Aorta (tissue), 5 donors: ENCODE results near the gene ZC2HC1B. TPM values are rescaled to one million over a fixed set of nuclear protein-coding genes. Genes with fewer than 3 reads are reported as not detected.
"Not testable (repeated sequence)": the region's sequence is repeated elsewhere in the genome, so short reads cannot be mapped to it uniquely, and the experiment has no call there.

ENCODE experiments used
- ATAC-seq: fragments of 200-7000 bp; cut with Tn5 transposase; one replicate; pipeline ENCODE4 v1.9.1; 2022; ENCODE audit warnings: moderate library complexity; ENCODE audit not compliant: low FRiP score
- DNase-seq, 2 donors: peaks; one replicate each; pipeline ENCODE4 v3.0.0-alpha.2; 2020
- H3K27ac ChIP-seq, 2 donors: one replicate each; pipeline ENCODE4 v1.5.1; 2013; ENCODE audit warnings: low read length in 2 of 2, mild to moderate bottlenecking in 2 of 2, moderate library complexity in 2 of 2, control low read depth in 1 of 2, inconsistent platforms in 1 of 2, low read depth in 1 of 2
- H3K27me3 ChIP-seq, 2 donors: one replicate each; pipeline ENCODE4 v1.6.1; 2013; ENCODE audit warnings: control low read depth in 1 of 2, low read length in 1 of 2, mild to moderate bottlenecking in 1 of 2, moderate library complexity in 1 of 2; ENCODE audit not compliant: insufficient read depth in 2 of 2, control insufficient read depth in 1 of 2
- H3K36me3 ChIP-seq, 2 donors: one replicate each; pipeline ENCODE4 v1.6.1; 2013; ENCODE audit warnings: control low read depth in 1 of 2, low read length in 1 of 2, mild to moderate bottlenecking in 1 of 2; ENCODE audit not compliant: insufficient read depth in 2 of 2, control insufficient read depth in 1 of 2
- H3K4me1 ChIP-seq, 2 donors: one replicate each; pipeline ENCODE4 v1.6.1; 2013; ENCODE audit warnings: low read length in 2 of 2, control low read depth in 1 of 2, mild to moderate bottlenecking in 1 of 2, moderate library complexity in 1 of 2; ENCODE audit not compliant: insufficient read depth in 2 of 2, control insufficient read depth in 1 of 2
- H3K4me3 ChIP-seq, 2 donors: one replicate each; pipeline ENCODE4 v1.5.1; 2013; ENCODE audit warnings: low read length in 2 of 2, control low read depth in 1 of 2, mild to moderate bottlenecking in 1 of 2
- H3K9me3 ChIP-seq: one replicate; pipeline ENCODE4 v1.6.1; 2013; ENCODE audit warnings: mild to moderate bottlenecking, low read length; ENCODE audit not compliant: control insufficient read depth
- WGBS, 2 donors: extraction: QIAGEN DNeasy Blood & Tissue Kit; methylation state at CpG; one replicate each; pipeline ENCODE4 v1.1.7; 2013; 5-methylcytosine and 5-hydroxymethylcytosine counted together
- intact Hi-C, 2 donors: fragments of 100-400 bp; cut with DNase I; formaldehyde crosslinking; loops; one replicate each; pipeline versions ENCODE4 v1.14.2 to v1.15.0; 2022
- polyA plus RNA-seq, 2 donors: library from polyadenylated mRNA; stranded (reverse); fragments of 200-250 nt; gene quantifications; one replicate each; pipeline ENCODE4 v1.2.3, GENCODE V29; 2013
- total RNA-seq, 2 donors: library from RNA; stranded (reverse); fragmentation: NEBNext Ultra II Directional; extraction: Animal tissue kit (Norgen Biotek cat#: 25700); gene quantifications; one replicate each; pipeline ENCODE4 v1.2.1, GENCODE V29; 2021
- donor health status: healthy with polysubstance abuse.
- donor health status: Bipolar disorder and iron deficiency.
- donor health status: DM: no; HTN: no; CAD: no.
- donor health status: DM: no; HTN: no; CAD: no.
- donor health status: DM: yes; HTN: yes; CAD: no.

Gene ZC2HC1B
- total and polyA plus RNA-seq, 4 donors = not detected

GRCh38 chr6:143856762-143857161, 7.5 kb upstream of the ZC2HC1B start:
- H3K9me3 ChIP-seq, H3K27ac ChIP-seq, H3K27me3 ChIP-seq, DNase-seq, H3K4me3 ChIP-seq, H3K36me3 ChIP-seq, H3K4me1 ChIP-seq, ATAC-seq, intact Hi-C loops: not testable (repeated sequence)
- 87 to 96% methylated on average over 6 of the region's 6 CpGs for WGBS, 2 donors

GRCh38 chr6:143857651-143858050, 6.6 kb upstream of the ZC2HC1B start:
- Histone ChIP-seq H3K27ac (no peak overlapping the region), H3K9me3 (no peaks in the 10 kb centered on the region), H3K4me3 (no peak overlapping the region), H3K4me1 (no peaks in the 10 kb centered on the region), H3K36me3 (peaks cover 3 to 7% of the 10 kb centered on the region in 2 donors), H3K27me3 (no peaks in the 10 kb centered on the region)
- ATAC-seq (no peak), DNase-seq (no peak)
- intact Hi-C loops = no loop called here
- WGBS, 2 donors = 94 to 98% methylated on average over 5 of the region's 5 CpGs

GRCh38 chr6:143859891-143860660, 4.2 kb upstream of the ZC2HC1B start:
- H3K27me3 ChIP-seq = no peaks in the 10 kb centered on the region
- peaks cover 4 to 7% of the 10 kb centered on the region in 2 donors for H3K36me3 ChIP-seq
- DNase-seq (no peak), ATAC-seq (no peak)
- intact Hi-C loops = no loop called here
- 96 to 97% methylated on average over 3 of the region's 3 CpGs for WGBS, 2 donors
- H3K4me1 ChIP-seq = no peaks in the 10 kb centered on the region
- no peak overlapping the region for H3K27ac ChIP-seq
- H3K4me3 ChIP-seq = no peak overlapping the region
- no peaks in the 10 kb centered on the region for H3K9me3 ChIP-seq

- intact Hi-C loops = no loop called here
- Histone ChIP-seq H3K27ac (no peak overlapping the region), H3K36me3 (peaks cover 5 to 8% of the 10 kb centered on the region in 2 donors), H3K4me1 (no peaks in the 10 kb centered on the region), H3K27me3 (no peaks in the 10 kb centered on the region), H3K4me3 (no peak overlapping the region), H3K9me3 (no peaks in the 10 kb centered on the region)
- WGBS, 2 donors = 87 to 89% methylated on average over 2 of the region's 2 CpGs
- ATAC-seq = no peak
- DNase-seq = no peak
These were observed 503 bp upstream of the ZC2HC1B start for GRCh38 chr6:143863771-143864170.

- intact Hi-C loops = no loop called here
- no peak for ATAC-seq
- H3K36me3 ChIP-seq = peaks cover 5 to 6% of the 10 kb centered on the region in 2 donors
- no peak overlapping the region for H3K4me3 ChIP-seq
- H3K9me3 ChIP-seq = no peaks in the 10 kb centered on the region
- no peak for DNase-seq
- no peak overlapping the region for H3K27ac ChIP-seq
- H3K4me1 ChIP-seq = no peaks in the 10 kb centered on the region
- H3K27me3 ChIP-seq = no peaks in the 10 kb centered on the region
These were observed 3.0 kb downstream of the ZC2HC1B start for GRCh38 chr6:143867236-143867635.

- ATAC-seq, H3K27me3 ChIP-seq, H3K27ac ChIP-seq, intact Hi-C loops, H3K4me3 ChIP-seq, H3K4me1 ChIP-seq, DNase-seq, H3K36me3 ChIP-seq, H3K9me3 ChIP-seq: not testable (repeated sequence)
- 91 to 96% methylated on average over 3 of the region's 3 CpGs for WGBS, 2 donors
These were observed 4.5 kb downstream of the ZC2HC1B start for GRCh38 chr6:143868808-143869207.

GRCh38 chr6:143871202-143871730, 7.0 kb downstream of the ZC2HC1B start:
- H3K27me3 ChIP-seq, ATAC-seq, H3K27ac ChIP-seq, H3K4me1 ChIP-seq, DNase-seq, H3K9me3 ChIP-seq, intact Hi-C loops, H3K4me3 ChIP-seq, H3K36me3 ChIP-seq: not testable (repeated sequence)
- WGBS, 2 donors = 83 to 98% methylated on average over 1 of the region's 1 CpG

GRCh38 chr6:143872201-143872600, 7.9 kb downstream of the ZC2HC1B start:
- 87% methylated on average over 2 of the region's 2 CpGs for WGBS, 2 donors
- no peaks in the 10 kb centered on the region for H3K36me3 ChIP-seq
- no peaks in the 10 kb centered on the region for H3K27me3 ChIP-seq
- H3K27ac ChIP-seq = no peak overlapping the region
- ATAC-seq = no peak
- no peak overlapping the region for H3K4me3 ChIP-seq
- DNase-seq = no peak
- peaks cover 2% of the 10 kb centered on the region for H3K9me3 ChIP-seq
- no peaks in the 10 kb centered on the region for H3K4me1 ChIP-seq
- intact Hi-C loops = no loop called here

- H3K27ac ChIP-seq, H3K4me3 ChIP-seq, H3K9me3 ChIP-seq, intact Hi-C loops, H3K36me3 ChIP-seq, ATAC-seq, H3K4me1 ChIP-seq, H3K27me3 ChIP-seq, DNase-seq: not testable (repeated sequence)
- 90 to 96% methylated on average over 4 of the region's 4 CpGs for WGBS, 2 donors
These were observed 9.3 kb downstream of the ZC2HC1B start for GRCh38 chr6:143873600-143873999.
